ENCODE results near the gene PREX1.

Gene PREX1

DNA sequence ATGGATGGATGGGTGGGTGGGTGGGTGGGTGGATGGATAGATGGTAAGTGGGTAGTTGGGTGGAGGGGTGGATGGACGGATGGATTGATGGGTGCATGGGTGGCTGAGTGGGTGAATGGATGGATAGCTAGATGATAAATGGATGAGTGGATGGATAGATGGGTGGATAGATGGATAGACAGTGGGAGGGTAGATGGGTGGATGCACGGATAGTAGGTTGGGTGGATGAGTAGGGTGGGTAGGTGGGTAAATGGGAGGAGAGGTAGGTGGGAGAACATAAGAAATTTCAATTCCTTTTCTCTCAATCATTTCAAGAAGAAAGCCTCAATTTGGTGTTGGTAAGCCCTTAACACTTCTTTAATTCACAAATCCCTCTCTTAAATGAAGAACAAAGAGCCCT, 186.9 kb downstream of the PREX1 start:
- Histone ChIP-seq H3K27me3 (ENCODE audit: insufficient read depth, poor library complexity, severe bottlenecking) (no peaks in the 10 kb centered on the region), H3K4me3 (replicated peaks; ENCODE audit: insufficient read depth, low read length) (no peak overlapping the region), H3K27ac (replicated peaks) (no peak overlapping the region)
- TF ChIP-seq SPI1 (IDR thresholded peaks at IDR 0.05; ENCODE audit: borderline replicate concordance, low read depth) (no peak), CTCF (IDR thresholded peaks at IDR 0.05; ENCODE audit: insufficient read depth, low read length) (no peak), REST (IDR thresholded peaks at IDR 0.05; ENCODE audit: insufficient replicate concordance, low read depth) (no peak), GABPA (IDR thresholded peaks at IDR 0.05; ENCODE audit: low read depth) (no peak), POLR2AphosphoS5 (IDR thresholded peaks at IDR 0.05; ENCODE audit: low read depth) (no peak)
- no peak for DNase-seq (ENCODE audit: low read depth in 1 of 2, low spot score in 1 of 2)

DNA sequence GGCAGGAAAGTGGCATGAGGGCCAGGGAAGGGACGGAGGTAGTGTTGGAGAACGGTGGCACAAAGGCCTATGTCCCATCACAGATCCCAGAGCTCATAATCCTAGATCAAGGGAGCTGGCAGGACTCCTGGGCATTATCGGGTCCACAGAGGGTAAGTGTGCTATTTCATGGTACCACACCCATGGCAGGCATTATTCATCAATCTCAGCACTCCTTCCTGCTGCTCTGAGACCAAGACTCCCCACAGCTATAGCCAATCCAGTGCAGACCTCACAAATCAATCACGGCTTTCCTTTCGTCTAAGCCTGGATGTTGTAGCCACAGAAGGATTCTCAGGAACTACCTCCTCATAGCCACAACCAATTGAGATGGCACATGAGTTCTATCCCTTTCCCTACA, 187.9 kb downstream of the PREX1 start:
- TF ChIP-seq SPI1 (IDR thresholded peaks at IDR 0.05; ENCODE audit: borderline replicate concordance, low read depth) (no peak), GABPA (IDR thresholded peaks at IDR 0.05; ENCODE audit: low read depth) (no peak), POLR2AphosphoS5 (IDR thresholded peaks at IDR 0.05; ENCODE audit: low read depth) (no peak), CTCF (IDR thresholded peaks at IDR 0.05; ENCODE audit: insufficient read depth, low read length) (no peak), REST (IDR thresholded peaks at IDR 0.05; ENCODE audit: insufficient replicate concordance, low read depth) (no peak)
- Histone ChIP-seq H3K27ac (replicated peaks) (no peak overlapping the region), H3K4me3 (replicated peaks; ENCODE audit: insufficient read depth, low read length) (no peak overlapping the region), H3K27me3 (ENCODE audit: insufficient read depth, poor library complexity, severe bottlenecking) (no peaks in the 10 kb centered on the region)
- DNase-seq (ENCODE audit: low read depth in 1 of 2, low spot score in 1 of 2), result no peak

DNA sequence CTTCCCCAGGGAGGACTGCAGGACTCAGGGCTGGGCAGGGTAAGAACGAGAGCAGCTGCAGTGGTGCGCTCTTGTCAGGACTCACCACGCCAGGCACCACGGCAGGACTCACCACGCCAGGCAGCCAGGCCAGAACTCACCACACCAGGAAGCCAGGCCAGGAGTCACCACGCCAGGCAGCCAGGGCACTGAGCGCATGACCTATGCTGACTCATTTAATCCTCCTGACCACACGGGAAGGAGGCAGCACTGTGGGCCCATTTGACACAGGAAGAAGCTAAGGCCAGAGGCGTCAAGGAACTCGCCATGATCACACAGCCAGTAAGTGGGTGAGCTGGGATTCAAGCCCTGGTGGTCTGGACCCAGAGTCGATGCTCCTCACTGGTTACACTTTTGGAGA, 189.3 kb downstream of the PREX1 start:
- H3K4me3 ChIP-seq (replicated peaks; ENCODE audit: insufficient read depth, low read length), result no peak overlapping the region
- H3K27ac ChIP-seq (replicated peaks), result no peak overlapping the region
- H3K27me3 ChIP-seq (ENCODE audit: insufficient read depth, poor library complexity, severe bottlenecking), result no peaks in the 10 kb centered on the region
- DNase-seq (ENCODE audit: low read depth in 1 of 2, low spot score in 1 of 2), result no peak
- no peak for TF ChIP-seq POLR2AphosphoS5 (IDR thresholded peaks at IDR 0.05; ENCODE audit: low read depth)
- no peak for TF ChIP-seq CTCF (IDR thresholded peaks at IDR 0.05; ENCODE audit: insufficient read depth, low read length)
- no peak for TF ChIP-seq GABPA (IDR thresholded peaks at IDR 0.05; ENCODE audit: low read depth)
- no peak for TF ChIP-seq REST (IDR thresholded peaks at IDR 0.05; ENCODE audit: insufficient replicate concordance, low read depth)
- no peak for TF ChIP-seq SPI1 (IDR thresholded peaks at IDR 0.05; ENCODE audit: borderline replicate concordance, low read depth)

Measured in HL-60 (cell line).